DND-41 (cell line): ENCODE measurements around the gene TNS1.

Experiments
- CTCF ChIP-seq: IDR thresholded peaks from 2 replicates; pipeline ENCODE4 v1.5.1; 2012; ENCODE audit warnings: borderline replicate concordance, low read length, moderate library complexity, mild to moderate bottlenecking; ENCODE audit not compliant: poor library complexity, severe bottlenecking; ENCODE audit errors: extremely low read depth
- EZH2 ChIP-seq: IDR thresholded peaks from 3 replicates; pipeline ENCODE4 v1.6.1; 2012; ENCODE audit warnings: borderline replicate concordance, low read depth, mild to moderate bottlenecking, moderate library complexity, low read length, inconsistent platforms; ENCODE audit not compliant: severe bottlenecking

DNA sequence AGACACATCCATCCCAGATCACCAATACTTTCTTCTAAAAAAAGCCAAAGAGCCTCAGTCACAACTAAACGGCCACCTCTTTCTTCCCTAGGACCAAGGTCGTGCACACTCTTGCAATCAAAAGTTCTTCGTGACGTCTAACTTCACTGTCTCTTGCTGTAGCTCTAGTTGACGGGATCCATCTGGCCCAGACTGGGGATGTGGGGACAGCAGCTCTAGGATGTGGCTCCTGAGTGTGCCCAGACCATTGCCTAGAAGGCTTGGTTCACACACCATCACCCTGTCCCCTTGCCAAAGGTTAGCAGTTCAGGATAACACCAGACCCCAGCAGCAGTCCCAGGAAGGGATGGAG, 98.2 kb downstream of the TNS1 start:
- no peak for TF ChIP-seq CTCF
- no peak for TF ChIP-seq EZH2
